Activated CD4-positive, alpha-beta T cell treated with anti-CD3 and anti-CD28 coated beads, Interleukin-2, amount 50 U/mL, for 4 hours (primary cell): ENCODE data around the gene GEN1.
"Not testable (repeated sequence)": the region's sequence is repeated elsewhere in the genome, so short reads cannot be mapped to it uniquely, and the experiment has no call there.

ENCODE experiments used
- DNase-seq, 2 experiments: peaks; one replicate each; pipeline ENCODE4 v3.0.0-alpha.2; 2020

The GEN1 gene

DNA sequence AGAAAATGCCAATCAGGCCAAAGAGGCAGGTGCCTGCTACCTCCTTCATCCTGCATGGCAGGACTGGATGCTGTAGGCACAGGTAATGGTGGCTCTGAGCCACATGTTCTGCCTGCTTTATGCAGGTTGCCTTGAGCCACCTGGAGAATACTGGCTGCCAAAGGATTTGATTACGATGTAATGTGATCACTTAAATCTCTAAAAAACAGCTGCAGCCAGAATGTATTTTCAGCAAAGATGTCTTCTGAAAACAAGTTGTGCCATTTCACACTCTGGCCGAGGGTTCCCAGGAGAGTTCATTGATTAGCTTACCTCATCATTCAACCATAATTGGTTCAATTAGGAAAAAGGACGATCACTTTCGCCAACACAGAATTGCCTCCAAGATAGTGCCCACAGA is 44.4 kb downstream of the GEN1 start:
- DNase-seq: no peak

DNA sequence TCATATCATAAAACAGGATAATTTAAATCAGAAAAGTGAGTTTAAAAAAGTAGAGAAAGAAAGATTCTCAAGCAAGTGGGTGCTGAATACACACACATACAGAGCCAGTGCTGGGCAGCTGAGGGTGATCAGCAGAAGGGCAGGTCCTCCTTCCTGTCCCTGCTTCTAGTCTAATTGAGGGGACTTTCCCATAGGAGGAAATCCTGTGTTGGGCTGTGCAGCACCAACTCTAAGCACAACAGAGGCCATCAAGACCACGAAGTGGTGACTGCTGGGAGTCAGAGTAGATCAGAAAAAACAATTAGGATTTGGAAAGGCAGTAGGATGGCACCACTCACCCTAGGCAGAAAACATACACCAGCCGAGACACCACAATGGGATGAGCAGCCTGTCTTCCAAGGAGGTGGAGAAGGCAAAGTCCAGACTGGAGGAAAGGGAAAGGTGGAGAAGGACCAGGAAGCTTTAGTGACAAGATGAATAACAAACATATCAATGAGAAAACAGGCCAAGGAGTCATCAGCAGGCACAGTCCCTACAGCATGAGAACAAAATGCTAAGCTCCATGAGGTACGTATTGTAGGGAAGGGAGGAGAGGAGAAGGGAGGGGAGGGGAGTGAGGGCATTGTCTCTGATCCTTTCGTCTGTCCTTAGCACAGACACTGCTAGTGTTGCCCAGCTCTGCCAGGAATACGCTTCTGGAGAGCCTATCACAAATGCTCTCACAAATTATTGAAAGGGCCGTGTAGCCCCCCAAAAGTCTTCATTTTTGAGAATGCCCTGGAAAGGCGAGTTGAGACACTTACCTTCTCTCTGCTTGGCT is 45.6 kb downstream of the GEN1 start:
- no peak for DNase-seq

DNA sequence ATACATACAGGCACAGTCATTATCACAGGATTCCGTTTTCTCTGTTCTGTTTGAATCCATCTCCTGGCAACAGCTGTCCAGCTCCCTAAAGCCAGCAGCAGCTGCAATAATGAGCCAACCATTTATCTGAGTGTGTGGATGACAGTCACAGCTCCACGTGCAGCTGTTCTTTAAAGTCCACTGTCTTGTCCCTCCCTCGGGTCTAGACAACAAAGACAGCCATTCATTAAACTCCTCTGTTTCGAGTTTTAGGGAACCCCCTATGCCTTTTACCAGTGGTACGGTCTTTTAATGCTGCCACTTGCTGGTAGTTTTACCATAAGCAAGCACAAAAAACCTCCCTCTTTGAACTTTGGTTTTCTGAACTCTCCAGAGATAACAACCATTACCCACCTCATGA is 46.3 kb downstream of the GEN1 start:
- no peak for DNase-seq

DNA sequence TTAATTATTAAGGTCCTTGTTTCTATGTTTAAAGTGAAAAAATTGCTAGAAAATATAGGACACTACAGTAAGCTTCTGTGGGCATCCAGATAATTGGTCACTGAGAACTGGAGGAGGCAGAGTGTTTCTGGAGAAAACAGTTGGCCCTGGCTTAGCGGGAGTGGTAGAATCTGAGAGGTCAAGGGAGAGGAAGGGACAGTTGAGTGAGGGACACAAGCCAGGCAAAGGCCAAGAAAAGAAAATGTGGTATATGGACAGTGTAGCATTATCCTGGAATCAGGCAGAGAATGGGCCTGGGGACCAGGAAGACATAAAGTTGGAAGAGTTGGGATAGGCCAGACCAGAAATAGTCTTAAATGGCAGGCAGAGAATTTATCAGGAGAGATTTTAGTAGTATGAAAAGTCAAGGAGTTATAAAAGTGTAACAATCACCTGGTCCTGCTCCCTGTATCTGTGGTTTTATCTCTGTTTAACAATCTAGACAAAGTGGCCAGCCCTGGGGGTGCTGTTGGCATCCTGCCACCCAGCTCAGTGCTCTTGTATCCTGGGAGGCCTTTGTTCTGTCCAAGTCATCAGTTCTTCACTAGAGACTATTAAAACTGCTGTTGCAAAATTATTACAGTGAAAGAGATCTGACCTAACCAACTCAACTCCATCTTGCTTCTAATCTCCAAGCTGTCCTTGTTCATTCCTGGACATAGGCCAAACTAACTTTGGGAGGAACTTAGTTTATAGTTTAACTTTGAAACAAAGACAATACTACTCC is 46.9 kb downstream of the GEN1 start:
- no peak for DNase-seq

DNA sequence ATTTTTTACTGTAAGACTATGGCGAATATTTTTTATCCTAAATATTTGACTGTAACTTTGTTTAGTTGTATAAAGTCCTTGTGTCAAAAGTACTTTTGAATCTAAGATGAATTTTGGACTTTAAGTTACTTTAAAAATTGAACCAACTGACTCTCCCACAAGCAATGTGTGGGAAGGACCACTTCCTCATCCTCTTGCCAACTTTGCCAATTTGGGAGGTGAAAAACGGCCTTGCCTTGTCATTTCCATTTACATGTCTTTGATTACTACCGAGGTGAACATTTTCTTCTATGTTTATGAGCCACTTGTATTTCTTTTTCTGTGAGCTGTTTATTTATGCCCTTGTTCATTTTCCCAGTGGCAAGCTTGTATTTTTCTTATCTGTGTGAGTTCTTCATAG is 49.6 kb downstream of the GEN1 start:
- DNase-seq: no peak

DNA sequence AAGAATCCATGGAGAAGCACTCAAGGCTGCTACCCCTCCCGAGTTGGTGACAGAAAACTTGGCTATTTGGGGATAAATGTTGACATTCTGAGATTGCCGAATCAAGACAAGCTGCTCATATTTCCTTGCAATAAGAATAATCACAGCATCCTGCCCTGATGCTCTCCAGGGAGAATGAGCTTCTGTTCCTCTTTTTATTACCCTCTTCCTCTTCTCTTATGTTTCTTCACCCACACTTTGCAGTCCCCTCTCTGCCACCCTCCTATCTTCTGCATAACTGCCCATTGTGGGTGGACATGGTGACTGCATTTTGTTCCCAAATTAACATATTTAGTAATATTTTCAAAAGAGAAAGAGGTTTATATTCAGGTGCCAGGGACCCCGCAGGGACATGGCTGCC is 50.4 kb downstream of the GEN1 start:
- DNase-seq: no peak

DNA sequence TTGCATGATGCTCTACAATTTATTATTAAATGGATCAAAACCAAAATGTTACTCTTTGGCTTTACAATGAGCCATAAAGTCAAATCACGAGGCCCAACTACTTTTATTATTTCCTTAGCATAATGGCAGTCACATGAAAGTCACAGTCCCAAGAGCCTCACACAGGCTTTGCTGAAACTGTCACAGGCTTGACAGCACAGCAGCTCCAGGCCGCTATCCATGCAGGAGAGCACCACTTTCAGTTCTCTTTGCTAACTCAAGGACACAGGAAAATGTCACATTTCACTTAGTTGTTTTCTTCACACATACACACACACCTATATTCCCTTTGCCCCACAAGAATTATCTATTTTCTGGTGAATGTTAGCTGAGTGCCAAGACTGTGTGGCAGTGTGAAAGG is 51.2 kb downstream of the GEN1 start:
- no peak for DNase-seq

DNA sequence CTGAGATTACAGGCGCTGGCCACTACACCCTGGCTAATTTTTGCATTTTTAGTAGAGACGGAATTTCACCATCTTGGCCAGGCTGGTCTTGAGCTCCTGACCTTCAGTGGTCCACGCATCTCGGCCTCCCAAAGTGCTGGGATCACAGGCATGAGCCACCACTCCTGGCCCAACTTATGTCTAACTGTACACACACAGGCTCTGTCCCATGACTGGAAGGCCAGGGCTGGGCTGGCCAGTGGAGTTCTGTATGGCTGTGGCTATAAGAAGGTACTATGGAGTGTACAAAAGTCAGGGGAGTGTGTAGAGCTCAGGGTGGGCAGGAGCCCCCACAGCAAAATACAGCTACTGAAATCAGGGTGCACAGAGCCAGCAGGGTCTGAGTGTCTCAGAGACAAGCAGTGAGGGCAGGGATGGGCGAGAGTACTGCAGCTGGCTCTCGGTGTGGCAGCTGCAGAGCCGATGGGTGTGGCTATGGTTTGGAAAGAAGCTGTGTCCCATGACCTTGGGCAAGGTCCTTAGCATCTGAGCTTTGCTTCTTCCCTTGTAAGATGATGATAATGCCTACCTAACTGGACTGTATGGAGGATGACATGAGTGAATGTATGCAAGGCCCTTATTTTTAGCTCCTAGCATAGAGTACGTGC is 51.9 kb downstream of the GEN1 start:
- DNase-seq: no peak

DNA sequence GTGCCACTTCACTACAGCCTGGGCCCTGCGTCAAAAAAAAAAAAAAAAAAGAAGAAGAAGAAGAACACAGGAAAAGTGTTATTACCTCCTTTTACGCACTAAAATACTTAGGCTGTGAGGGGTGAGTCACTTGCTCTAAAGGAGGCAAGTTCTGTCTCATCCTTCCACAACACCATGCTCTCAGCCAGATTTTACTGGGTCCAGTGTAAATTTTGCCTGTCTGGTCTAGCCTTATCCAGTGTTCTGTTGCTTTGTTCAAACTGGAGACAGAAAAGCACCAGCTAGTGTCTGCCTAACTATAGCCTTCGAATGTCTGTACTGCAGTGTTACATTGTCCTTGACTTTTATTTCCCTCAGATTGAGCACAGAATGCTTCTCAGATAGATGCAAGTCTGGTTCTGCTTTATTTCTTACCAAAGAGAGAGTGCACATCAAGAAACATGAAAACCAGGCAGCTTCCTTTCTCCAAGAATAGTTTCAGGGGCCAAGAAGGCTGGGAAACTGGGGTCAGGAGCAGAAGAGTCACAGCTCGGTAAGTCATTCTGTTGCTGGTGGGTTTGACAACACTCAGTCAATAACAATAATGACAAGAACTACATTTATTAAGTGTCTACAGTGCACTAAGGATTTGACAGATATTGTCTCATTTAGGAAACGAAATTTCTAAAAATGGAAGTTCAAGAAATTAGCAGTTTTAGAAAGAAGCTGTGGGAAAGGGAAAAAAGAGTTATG is 59.2 kb downstream of the GEN1 start:
- DNase-seq: no peak

DNA sequence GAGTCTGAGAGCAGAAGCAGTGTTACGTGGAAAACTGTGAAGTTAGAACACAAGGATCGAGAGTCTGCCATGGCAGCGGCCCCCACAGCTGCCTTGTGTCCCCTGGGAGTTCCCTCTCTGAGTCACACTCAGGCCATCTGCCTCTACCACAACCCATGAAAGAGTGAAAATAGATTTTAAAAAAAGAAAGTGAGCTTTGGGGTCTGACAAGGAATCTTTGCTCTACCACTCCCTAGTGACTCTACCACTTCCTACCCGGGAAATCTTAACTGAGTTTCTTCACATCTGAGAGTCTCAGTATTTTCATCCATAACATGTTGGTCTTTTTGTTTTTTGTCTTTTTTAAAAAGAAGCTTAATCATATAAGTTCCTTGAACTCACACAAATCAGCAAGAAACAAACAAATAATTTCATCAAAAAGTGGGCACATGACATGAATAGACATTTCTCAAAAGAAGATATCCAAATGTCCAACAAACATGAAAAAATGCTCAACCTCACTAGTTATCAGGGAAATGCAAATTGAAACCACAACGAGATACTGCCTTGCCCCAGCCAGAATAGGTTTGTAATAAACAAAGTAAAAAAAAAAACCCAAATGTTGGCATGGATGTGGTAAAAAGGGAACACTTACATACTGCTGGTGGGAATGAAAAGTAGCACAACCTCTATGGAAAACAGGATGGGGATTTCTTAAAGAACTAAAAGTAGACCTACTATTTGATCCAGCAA is 60.0 kb downstream of the GEN1 start:
- DNase-seq: no peak

DNA sequence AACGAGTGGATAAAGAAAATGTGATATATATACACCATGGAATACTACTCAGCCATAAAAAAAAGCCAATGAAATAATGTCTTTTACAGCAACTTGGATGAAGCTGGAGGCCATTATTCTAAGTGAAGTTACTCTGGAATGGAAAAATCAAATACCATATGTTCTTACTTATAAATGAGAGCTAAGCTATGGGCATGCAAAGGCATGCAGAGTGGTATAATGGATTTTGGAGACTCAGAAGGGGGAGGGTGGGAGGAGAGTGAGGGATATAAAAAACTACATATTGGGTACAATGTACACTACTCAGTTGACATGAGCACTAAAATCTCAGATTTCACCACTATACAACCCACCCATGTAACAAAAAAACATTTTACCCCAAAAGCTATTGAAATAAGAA is 60.7 kb downstream of the GEN1 start:
- no peak for DNase-seq

DNA sequence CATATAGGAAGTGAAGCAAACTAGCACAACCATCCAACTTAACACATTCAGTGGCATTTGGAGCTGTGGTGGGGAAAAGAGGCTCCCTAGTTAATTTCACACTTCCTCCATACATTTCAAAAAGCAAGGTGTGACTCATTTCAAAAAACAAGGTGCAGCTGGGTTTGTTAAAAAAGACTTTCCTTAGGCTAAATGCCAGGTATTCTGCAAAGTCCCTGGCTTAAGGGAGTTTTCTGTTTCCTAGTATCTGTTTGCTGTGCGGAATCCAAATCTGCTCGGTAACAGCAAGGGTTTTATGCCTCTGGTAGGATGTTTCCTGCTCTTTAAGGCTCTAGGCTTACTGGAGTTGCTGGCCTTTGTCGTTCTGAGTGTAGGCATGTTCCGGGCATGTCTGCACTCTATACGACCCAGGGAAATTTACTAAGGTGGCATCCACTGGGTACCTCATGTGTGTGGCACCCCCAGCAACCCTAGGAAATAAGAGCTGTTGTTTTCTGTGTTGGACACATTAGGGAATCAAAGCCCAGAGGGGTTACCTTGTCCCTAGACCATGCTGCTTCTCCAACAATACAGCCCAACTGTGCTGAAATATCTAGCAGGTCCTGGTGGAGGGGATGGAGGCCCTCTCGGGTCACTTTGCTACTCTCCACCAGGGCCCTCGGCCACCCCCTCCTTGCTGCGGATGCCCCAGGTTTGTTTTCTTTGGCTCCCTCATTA is 61.7 kb downstream of the GEN1 start:
- no peak for DNase-seq

DNA sequence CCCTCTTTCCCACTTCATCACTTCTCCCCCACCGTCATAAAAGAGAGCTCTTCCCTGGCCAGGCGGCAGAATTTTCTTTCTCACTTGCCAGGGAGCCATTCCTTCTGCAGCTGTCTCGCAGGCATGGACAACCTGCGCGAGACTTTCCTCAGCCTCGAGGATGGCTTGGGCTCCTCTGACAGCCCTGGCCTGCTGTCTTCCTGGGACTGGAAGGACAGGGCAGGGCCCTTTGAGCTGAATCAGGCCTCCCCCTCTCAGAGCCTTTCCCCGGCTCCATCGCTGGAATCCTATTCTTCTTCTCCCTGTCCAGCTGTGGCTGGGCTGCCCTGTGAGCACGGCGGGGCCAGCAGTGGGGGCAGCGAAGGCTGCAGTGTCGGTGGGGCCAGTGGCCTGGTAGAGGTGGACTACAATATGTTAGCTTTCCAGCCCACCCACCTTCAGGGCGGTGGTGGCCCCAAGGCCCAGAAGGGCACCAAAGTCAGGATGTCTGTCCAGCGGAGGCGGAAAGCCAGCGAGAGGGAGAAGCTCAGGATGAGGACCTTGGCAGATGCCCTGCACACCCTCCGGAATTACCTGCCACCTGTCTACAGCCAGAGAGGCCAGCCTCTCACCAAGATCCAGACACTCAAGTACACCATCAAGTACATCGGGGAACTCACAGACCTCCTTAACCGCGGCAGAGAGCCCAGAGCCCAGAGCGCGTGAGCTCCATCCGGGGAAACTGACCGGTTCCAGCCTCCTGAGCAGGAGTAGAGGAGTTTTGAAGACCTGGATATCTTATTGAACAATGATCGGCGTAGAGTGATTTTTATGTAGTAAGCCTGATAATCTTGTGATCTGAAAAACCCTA is 62.7 kb downstream of the GEN1 start, which contains the start of gene MSGN1:
TSS of gene MSGN1 (plus strand) at position 65 of the 850 bp plus-strand sequence. CDS start at position 124, 59 bp downstream.
- DNase-seq: no peak

DNA sequence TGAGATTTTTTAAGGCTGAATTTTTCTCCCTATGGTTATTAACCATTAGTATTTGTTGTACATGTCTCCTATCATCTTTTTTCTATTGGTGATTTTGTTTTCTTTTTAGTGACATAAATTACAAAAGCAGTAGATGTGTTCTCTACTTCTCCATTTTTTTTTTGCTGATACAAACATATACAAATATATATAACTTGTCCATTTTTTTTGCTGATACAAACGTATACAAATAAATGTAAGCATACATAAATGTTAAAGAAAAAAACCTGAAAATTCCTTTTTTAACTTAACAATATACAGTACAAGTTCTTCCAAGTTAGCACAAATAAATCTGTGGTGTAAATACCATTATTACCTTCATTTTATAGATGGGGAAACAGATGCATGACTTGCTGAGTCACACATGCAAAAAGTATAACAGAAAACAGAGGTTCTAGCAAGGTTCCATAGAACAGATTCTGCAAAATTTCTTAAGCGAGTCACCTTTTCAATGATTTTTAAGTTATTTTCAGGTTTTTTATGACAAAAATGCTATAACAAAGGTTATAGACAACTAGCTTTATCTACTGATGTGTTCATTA is 64.4 kb downstream of the GEN1 start:
- no peak for DNase-seq

DNA sequence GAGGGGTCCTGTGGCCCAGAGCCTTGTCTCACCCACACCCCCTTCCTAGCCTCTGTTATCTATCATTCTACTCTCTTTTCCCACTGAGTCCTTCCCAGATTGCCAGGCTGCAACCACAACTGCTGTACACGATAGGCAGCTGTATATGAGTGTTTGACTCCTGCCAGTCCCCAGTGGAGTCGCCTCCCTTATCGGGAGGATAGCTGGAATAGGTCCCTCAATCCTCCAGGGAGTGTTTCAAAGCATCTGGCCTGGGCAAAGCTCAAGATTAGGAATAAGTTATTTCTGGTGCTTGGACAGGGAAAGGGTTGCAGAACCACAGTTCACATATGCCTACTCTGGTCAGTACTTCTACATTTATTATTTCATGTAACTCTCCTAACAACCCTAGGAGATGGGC is 67.1 kb downstream of the GEN1 start:
- no peak for DNase-seq

DNA sequence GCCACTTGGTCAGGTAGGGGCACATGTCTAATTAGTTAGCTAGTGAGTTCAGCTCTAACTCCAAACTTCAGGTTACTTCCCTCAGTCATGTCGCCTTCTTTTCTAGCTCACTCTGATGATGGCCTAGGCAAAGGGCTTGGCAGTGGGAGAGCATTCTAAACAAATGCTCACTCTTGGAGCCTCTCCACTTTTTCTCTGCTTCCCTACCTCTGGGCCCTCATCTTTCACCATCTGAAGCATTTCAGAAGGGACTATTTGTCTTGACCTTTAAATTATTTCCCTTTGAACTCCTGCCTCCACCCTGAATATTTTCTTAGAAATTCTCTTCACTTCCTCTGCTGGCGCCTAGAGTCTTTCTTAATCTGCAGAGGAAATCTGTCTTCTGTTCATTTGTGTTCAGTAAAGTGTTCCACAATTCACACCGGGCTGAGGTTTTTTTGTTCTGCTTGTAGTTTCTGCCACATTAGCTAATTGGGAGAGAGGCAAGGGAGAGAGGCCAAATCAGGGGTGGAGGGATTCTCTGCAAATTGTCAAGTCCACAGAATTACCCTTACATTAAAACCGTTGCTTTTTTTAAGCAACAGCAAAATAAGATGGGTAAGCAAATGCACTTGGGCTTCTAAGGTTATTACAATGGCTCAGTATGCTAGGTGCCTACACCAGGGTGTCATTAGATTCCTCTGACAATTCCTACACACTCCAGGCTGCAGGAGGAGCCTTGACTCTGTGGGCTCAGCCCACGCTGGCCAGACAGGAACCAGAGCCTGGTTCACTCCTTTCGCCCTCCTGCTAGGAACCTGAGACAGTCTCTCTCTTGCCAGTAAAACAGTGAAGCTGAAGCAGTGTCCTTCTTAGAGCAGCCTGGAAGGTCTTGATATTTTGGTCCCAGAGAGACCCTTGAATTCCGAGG is 67.9 kb downstream of the GEN1 start:
- DNase-seq: no peak

DNA sequence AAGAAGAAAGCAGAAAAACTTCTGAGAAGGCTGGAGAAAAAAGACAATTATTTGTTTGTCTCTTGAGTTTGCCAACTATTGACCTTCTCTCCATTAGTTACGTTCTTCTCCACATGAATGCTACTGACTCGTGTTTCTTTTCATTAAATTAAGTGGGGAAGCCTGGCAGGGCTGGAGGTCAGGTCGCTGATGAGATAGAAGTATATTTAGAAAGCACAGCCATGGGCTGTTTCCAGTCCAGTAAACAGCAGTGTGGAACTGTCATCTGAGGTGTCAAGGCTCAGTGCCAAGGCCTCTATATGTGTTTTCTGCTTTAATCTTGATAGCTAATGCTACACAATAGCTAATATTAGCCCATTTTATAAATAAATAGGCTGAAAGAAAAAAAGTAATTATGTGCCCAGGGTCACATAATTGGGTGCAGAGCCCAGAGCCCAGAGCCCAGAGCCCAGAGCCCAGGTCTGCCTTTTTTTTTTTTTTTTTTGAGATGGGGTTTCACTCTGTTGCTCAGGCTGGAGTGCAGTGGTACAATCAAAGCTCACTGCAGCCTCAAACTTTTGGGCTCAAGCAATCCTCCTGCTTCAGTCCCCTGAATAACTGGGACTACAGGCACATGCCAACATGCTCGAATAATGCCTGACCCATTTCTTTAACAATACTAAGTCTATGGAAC is 68.6 kb downstream of the GEN1 start:
- DNase-seq: no peak

DNA sequence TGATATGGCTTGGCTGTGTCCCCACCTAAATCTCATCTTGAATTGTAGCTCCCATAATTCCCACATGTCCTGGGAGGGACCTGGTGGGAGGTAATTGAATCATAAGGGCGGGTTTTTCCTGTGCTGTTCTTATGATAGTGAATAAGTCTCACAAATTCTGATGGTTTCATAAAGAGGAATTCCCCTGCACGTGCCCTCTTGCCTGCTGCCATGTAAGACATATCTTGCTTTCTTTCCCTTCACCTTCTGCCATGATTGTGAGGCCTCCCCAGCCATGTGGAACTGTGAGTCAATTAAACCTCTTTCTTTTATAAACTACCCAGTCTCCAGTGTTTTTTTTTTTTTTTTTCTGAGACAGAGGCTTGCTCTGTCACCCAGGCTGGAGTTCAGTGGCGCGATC is 69.7 kb downstream of the GEN1 start:
- DNase-seq: not testable (repeated sequence)

DNA sequence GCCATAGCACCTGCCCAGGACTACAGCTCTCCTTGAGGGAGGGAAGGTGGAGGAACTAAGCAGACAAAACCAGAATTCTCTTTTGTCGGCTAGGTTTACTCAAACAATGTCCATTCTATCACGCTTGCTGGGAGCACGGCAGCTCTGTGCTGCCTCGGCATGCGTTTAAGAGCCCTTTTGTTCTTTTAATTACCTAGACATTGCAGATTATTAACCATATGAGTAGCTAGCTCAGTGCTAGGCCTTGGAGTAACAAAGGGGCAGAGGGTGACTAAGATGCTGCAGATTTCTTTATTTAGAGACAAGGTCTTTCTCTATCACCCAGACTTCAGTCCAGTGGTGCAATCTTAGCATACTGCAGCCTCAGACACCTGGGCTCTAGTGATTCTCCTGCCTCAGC is 73.4 kb downstream of the GEN1 start:
- no peak for DNase-seq
